Neural cell (in vitro differentiated cells): ENCODE measurements around the gene ZNF516. TPM values are rescaled to one million over a fixed set of nuclear protein-coding genes. Genes with fewer than 3 reads are reported as not detected.

Experiments used
- H2AFZ ChIP-seq: fragments of 200-600, 300-800 bp; sonication (generic), shearing (Covaris generic); 2 replicates; pipeline ENCODE4 v1.6.0; 2014; ENCODE audit warnings: low read depth, mild to moderate bottlenecking, antibody characterized with exemption, low read length, moderate library complexity
- H3F3A ChIP-seq: fragments of 200-600 bp; shearing (Covaris generic); 2 replicates; pipeline ENCODE4 v1.6.1; 2016; ENCODE audit warnings: mild to moderate bottlenecking, moderate library complexity, mixed read lengths, antibody characterized with exemption, low read length; ENCODE audit not compliant: insufficient read depth, poor library complexity, severe bottlenecking
- H3K27ac ChIP-seq: fragments of 200-600, 300-800 bp; sonication (generic), shearing (Covaris generic); 2 replicates; pipeline ENCODE4 v1.5.1; 2014; ENCODE audit warnings: mild to moderate bottlenecking, low read length, moderate library complexity
- H3K27me3 ChIP-seq: fragments of 300-800, 200-600 bp; sonication (generic), shearing (Covaris generic); 2 replicates; pipeline ENCODE4 v1.6.0; 2014; ENCODE audit warnings: mild to moderate bottlenecking, low read depth, low read length, moderate library complexity; ENCODE audit not compliant: insufficient read depth
- H3K36me3 ChIP-seq: fragments of 300-800, 200-600 bp; sonication (generic), shearing (Covaris generic); 2 replicates; pipeline ENCODE4 v1.5.1; 2014; ENCODE audit warnings: mild to moderate bottlenecking, antibody characterized with exemption, low read length, moderate library complexity; ENCODE audit not compliant: insufficient read depth
- H3K4me2 ChIP-seq: fragments of 300-800, 200-600 bp; sonication (generic), shearing (Covaris generic); 2 replicates; pipeline ENCODE4 v1.6.0; 2014; ENCODE audit warnings: mild to moderate bottlenecking, low read length
- H3K4me3 ChIP-seq: fragments of 300-800, 200-600 bp; sonication (generic), shearing (Covaris generic); 2 replicates; pipeline ENCODE4 v1.5.1; 2014; ENCODE audit warnings: mild to moderate bottlenecking, low read length, moderate library complexity
- H3K79me2 ChIP-seq: fragments of 200-600 bp; shearing (Covaris generic); replicated peaks from 2 replicates; pipeline ENCODE4 v1.6.0; 2014; ENCODE audit warnings: mild to moderate bottlenecking, low read length, moderate library complexity; ENCODE audit not compliant: insufficient read depth
- H3K9ac ChIP-seq: fragments of 300-800, 200-600 bp; sonication (generic), shearing (Covaris generic); 2 replicates; pipeline ENCODE4 v1.6.1; 2016; ENCODE audit warnings: mild to moderate bottlenecking, low read length, mixed read lengths
- H3K9me2 ChIP-seq: fragments of 200-600 bp; shearing (Covaris generic); 2 replicates; pipeline ENCODE4 v1.6.1; 2016; ENCODE audit warnings: mild to moderate bottlenecking, low read length, mixed read lengths; ENCODE audit not compliant: insufficient read depth
- H3K9me3 ChIP-seq: fragments of 200-600, 300-800 bp; sonication (generic), shearing (Covaris generic); 2 replicates; pipeline ENCODE4 v1.6.1; 2016; ENCODE audit warnings: mild to moderate bottlenecking, mixed run types, low read length, moderate library complexity, mixed read lengths
- H4K20me1 ChIP-seq: fragments of 200-600 bp; shearing (Covaris generic); 2 replicates; pipeline ENCODE4 v1.6.1; 2016; ENCODE audit warnings: mild to moderate bottlenecking, mixed run types; ENCODE audit not compliant: insufficient read depth
- EP300 ChIP-seq: fragments of 450-650 bp; conservative IDR thresholded peaks from 2 replicates; pipeline ENCODE4 v1.6.1; 2014; ENCODE audit warnings: antibody characterized with exemption, mild to moderate bottlenecking, moderate library complexity; ENCODE audit not compliant: poor library complexity, severe bottlenecking
- EZH2 ChIP-seq: fragments of 200-600, 300-800 bp; shearing (Covaris generic), sonication (generic); IDR thresholded peaks from 2 replicates; pipeline ENCODE4 v1.6.1; 2014; ENCODE audit warnings: antibody characterized with exemption, low read length, borderline replicate concordance, mild to moderate bottlenecking; ENCODE audit not compliant: insufficient read depth, poor library complexity, severe bottlenecking
- MXI1 ChIP-seq: fragments of 450-650 bp; conservative IDR thresholded peaks from 2 replicates; pipeline ENCODE4 v1.6.1; 2014; ENCODE audit warnings: antibody characterized with exemption, mild to moderate bottlenecking; ENCODE audit not compliant: poor library complexity, severe bottlenecking
- POLR2AphosphoS5 ChIP-seq: IDR thresholded peaks from 2 replicates; pipeline ENCODE4 v1.6.1; 2012
- RAD21 ChIP-seq: fragments of 450-650 bp; conservative IDR thresholded peaks from 2 replicates; pipeline ENCODE4 v1.6.1; 2014; ENCODE audit warnings: antibody characterized with exemption, mild to moderate bottlenecking, moderate library complexity
- REST ChIP-seq: IDR thresholded peaks from 2 replicates; pipeline ENCODE4 v1.6.1; 2012; ENCODE audit warnings: borderline replicate concordance
- SMC3 ChIP-seq: fragments of 450-650 bp; conservative IDR thresholded peaks from 2 replicates; pipeline ENCODE4 v1.6.1; 2014; ENCODE audit warnings: antibody characterized with exemption, mild to moderate bottlenecking, moderate library complexity; ENCODE audit not compliant: poor library complexity
- TAF1 ChIP-seq: IDR thresholded peaks from 2 replicates; pipeline ENCODE4 v1.6.1; 2012; ENCODE audit warnings: low read depth
- polyA plus RNA-seq: library from polyadenylated mRNA; depleted of rRNA; stranded (reverse); fragments of >200 nt; gene quantifications from 2 replicates; pipeline ENCODE4 v1.2.3, GENCODE V29; 2014
- TF ChIP-seq, protein P1 (sequence below): fragments of 450-650 bp; IDR thresholded peaks from 2 replicates; pipeline ENCODE4 v1.5.1; 2014; ENCODE audit warnings: antibody characterized with exemption, mild to moderate bottlenecking, moderate library complexity; ENCODE audit not compliant: poor library complexity, severe bottlenecking

ZNF516 gene
- polyA plus RNA-seq, 1 donor from 2014 or later, result 11.5 TPM

GRCh38 chr18:76357174-76357573 is 137.9 kb downstream of the ZNF516 start:
- Histone ChIP-seq H3K27ac (no peak overlapping the region), H3K27me3 (no peaks in the 10 kb centered on the region), H3K36me3 (no peaks in the 10 kb centered on the region), H3K9me2 (no peaks in the 10 kb centered on the region), H3K4me2 (no peak overlapping the region), H3K9ac (no peak overlapping the region), H3F3A (no peaks in the 10 kb centered on the region), H3K9me3 (peaks cover 3% of the 10 kb centered on the region), H2AFZ (no peak overlapping the region), H3K4me3 (no peak overlapping the region), H3K79me2 (no peaks in the 10 kb centered on the region), H4K20me1 (no peaks in the 10 kb centered on the region)
- TF ChIP-seq TAF1 (no peak), REST (no peak), RAD21 (no peak), POLR2AphosphoS5 (no peak), EZH2 (no peak), SMC3 (no peak), EP300 (no peak), MXI1 (no peak)
- TF ChIP-seq, protein P1, sequence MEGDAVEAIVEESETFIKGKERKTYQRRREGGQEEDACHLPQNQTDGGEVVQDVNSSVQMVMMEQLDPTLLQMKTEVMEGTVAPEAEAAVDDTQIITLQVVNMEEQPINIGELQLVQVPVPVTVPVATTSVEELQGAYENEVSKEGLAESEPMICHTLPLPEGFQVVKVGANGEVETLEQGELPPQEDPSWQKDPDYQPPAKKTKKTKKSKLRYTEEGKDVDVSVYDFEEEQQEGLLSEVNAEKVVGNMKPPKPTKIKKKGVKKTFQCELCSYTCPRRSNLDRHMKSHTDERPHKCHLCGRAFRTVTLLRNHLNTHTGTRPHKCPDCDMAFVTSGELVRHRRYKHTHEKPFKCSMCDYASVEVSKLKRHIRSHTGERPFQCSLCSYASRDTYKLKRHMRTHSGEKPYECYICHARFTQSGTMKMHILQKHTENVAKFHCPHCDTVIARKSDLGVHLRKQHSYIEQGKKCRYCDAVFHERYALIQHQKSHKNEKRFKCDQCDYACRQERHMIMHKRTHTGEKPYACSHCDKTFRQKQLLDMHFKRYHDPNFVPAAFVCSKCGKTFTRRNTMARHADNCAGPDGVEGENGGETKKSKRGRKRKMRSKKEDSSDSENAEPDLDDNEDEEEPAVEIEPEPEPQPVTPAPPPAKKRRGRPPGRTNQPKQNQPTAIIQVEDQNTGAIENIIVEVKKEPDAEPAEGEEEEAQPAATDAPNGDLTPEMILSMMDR, result no peak

GRCh38 chr18:76356666-76357065 is 138.4 kb downstream of the ZNF516 start:
- no peak overlapping the region for H3K4me3 ChIP-seq
- TF ChIP-seq MXI1 (no peak), EP300 (no peak), REST (no peak)
- H3K4me2 ChIP-seq, result no peak overlapping the region
- H3K27me3 ChIP-seq, result no peaks in the 10 kb centered on the region
- no peaks in the 10 kb centered on the region for H3K79me2 ChIP-seq
- H3K9me3 ChIP-seq, result peaks cover 3% of the 10 kb centered on the region
- H2AFZ ChIP-seq, result no peak overlapping the region
- no peaks in the 10 kb centered on the region for H3K9me2 ChIP-seq
- H3F3A ChIP-seq, result no peaks in the 10 kb centered on the region
- no peaks in the 10 kb centered on the region for H3K36me3 ChIP-seq
- H3K9ac ChIP-seq, result no peak overlapping the region
- H3K27ac ChIP-seq, result no peak overlapping the region
- H4K20me1 ChIP-seq, result no peaks in the 10 kb centered on the region
